NCI-H1092 treated with DMSO at 0.1 percent for 48 hours (cell line): ENCODE data around the gene PIK3CG.
"Not testable (repeated sequence)": the region's sequence is repeated elsewhere in the genome, so short reads cannot be mapped to it uniquely, and the experiment has no call there.

ENCODE experiments used
- DNase-seq: peaks from one replicate; lab custom pipeline; 2025; lab: John Stamatoyannopoulos, UW

PIK3CG gene

DNA sequence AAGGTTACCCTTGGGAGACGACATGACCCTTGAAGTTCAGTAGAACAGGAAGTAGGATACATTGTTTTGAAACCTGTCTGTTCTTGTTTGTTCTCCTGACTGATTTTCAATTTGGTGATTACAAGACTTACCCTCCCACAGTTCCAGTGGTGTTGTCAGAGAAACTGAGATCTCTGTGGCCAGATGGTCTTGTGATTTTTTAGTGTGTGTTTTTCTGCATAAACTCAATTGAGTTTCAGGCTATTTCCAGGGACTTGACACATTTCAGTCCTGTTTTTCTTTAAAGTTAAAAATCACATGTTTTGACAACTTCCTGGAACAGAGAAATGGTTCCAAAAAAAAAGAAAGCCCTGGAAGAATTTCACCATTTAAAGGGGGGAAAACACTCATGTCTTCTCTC lies 22.3 kb downstream of the PIK3CG start:
- no peak for DNase-seq

DNA sequence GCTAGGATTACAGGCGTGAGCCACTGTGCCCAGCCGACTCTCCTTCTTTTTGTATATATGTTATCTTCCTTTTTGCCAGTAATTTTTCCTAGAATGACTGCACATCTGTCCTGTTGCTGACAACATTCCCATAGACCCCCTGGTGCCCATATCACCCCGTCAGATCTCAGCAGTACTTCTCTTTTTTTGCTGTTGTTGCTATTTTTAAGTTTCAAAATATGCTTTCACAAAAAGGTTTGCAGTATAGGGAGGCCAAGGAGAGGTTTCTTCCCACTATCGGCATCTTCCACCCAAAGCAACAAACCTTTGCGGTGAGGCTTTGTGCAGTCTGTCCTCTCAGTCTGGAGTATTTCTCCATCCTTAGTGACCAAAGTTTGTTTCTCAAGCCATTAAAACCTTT lies 23.1 kb downstream of the PIK3CG start:
- DNase-seq = no peak

DNA sequence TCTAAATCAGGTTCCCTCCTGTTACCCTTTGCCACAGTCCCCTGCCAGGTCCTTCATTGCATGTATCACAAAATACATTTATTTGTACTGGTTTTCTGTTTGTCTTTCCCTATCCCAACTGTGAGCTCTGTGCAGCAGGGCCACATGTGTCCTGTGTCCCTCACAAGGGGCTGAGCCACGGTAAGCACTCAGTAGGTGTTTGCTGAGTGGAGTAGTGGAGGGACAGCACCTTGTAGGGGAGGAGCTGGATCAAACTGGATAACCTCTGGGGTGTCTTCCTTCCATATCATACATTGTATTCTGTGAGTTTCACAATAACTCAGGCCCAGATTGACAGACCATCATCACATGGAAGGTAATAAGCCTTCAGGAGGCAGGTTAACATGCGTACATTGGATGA lies 25.9 kb downstream of the PIK3CG start:
- no peak for DNase-seq

DNA sequence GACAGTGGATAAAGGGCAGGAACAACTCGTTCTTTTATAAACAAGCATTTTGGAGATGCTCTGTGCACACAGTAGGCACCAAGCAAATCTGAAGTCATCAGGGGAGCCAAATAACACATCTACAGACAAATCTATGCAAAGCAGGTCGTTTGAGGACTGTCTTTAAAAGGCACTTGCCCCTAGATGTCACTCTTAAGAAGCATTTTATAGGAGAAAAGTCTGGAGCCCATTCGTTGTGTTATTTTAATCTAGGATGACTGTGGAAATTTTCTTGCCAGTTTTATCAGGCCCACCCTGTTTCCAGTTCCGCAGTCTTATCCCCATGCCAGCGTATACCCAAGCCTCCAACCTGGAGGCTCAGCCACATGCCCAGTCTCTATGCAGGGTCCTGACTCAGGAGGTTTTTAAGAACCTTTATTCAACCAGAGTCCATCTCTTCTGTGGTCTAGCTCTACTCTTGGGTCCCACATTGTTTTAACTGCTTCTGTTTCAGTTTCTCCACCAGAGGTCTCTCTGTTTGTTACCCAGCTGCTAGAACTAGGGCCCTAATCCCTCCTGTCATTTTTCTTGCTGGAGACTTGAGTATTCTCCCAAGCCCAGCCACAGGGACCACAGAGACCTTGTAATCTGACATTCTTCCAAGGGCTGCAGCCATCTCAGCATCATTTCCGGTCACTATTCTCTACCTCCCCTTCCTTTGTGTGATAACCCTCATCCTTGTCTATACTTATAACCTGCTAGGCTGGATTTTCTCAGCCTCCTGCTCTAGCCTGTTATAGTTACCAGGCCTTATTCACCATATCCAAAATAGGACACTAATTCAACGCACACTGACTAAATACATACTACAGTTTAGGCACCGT lies 26.7 kb downstream of the PIK3CG start:
- DNase-seq = peak; percentile 60

DNA sequence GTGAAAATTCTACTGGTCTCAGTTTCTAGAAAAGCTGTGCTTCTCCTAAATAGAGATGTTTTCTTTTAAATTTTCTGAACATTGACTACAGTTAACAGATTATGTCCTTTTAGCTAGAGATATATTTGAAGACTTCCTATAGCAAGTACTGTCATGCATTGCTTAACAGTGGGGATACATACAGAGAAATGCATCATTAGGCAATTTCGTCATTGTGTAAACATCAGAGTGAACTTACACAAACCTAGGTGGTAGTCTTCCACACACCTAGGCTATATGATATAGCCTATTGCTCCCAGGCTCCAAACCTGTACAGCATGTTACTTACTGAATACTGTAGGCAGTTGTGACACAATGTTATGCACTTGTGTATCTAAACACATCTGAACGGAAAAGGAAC lies 28.5 kb downstream of the PIK3CG start:
- DNase-seq = no peak

DNA sequence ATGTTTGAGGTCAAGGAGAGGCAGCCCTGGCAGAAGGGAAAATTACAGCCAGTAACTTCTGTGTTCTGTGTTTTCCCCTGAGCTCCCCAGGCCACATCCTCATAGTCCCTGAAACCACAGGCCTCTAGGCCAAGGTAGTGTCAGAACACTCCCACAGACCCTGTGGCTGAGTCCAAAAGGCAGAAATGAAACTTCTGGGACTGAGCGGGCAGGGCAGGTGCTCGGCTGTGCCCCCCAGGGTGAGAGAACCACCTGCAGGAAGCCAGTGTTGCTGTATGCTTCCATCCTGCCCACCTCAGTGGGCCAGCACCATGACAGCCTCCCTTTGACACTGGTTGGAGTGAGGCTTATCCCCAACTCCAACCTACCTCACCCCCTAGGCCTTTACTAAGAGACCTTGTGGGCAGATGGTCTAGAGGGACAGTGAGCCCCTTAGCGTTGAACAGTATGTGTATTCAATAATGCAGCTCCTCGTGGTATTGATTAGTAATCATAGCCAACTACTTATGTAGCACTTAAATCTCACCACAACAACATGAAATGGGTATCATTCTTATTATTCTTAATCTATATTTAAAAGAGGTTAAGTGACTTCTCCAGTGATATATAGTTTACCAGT lies 30.3 kb downstream of the PIK3CG start:
- DNase-seq = no peak

DNA sequence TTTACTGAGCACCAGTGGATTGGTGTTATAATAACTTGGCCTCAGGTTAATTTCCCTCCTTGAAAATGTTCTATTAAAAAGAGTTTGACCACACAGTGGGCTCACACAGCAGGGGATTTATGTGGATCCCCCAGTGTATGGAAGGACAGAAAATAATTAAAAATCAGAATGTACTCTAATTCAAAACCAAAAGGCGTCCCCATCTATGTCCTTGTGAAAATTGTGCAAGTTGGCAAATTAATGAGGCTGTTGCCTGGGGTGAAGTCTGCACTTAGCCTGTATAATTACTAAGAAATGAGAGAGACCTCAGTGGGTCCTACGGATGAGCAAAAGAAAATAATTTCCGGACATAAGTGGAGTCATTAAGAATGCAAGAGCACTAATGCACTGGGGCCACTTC lies 31.1 kb downstream of the PIK3CG start:
- no peak for DNase-seq

DNA sequence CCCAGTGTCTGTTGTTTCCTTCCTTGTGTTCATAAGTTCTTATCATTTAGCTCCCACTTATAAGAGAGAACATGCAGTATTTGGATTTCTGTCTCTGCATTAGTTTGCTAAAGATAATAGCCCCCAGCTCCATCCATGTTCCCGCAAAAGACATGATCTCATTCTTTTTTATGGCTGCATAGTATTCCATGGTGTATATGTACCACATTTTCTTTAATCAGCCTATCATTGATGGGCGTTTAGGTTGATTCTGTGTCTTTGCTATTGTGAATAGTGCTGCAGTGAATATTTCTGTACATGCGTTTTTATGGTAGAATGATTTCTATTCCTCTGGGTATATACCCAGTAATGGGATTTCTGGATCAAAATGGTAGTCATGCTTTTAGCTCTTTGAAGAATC lies 32.5 kb downstream of the PIK3CG start:
- DNase-seq = not testable (repeated sequence)

DNA sequence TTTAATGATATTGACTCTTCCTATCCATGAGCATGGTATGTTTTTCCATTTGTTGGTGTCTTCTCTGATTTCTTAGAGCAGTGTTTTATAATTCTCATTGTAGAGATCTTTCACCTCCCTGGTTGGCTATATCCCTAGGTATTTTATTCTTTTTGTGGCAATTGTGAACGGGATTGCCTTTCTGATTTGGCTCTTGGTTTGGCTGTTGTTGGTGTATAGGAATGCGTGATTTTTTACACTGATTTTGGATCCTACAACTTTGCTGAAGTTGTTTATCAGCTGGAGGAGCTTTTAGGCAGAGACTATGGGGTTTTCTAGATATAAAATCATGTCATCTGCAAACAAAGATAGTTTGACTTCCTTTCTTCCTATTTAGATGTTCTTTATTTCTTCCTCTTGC lies 33.9 kb downstream of the PIK3CG start:
- not testable (repeated sequence) for DNase-seq

DNA sequence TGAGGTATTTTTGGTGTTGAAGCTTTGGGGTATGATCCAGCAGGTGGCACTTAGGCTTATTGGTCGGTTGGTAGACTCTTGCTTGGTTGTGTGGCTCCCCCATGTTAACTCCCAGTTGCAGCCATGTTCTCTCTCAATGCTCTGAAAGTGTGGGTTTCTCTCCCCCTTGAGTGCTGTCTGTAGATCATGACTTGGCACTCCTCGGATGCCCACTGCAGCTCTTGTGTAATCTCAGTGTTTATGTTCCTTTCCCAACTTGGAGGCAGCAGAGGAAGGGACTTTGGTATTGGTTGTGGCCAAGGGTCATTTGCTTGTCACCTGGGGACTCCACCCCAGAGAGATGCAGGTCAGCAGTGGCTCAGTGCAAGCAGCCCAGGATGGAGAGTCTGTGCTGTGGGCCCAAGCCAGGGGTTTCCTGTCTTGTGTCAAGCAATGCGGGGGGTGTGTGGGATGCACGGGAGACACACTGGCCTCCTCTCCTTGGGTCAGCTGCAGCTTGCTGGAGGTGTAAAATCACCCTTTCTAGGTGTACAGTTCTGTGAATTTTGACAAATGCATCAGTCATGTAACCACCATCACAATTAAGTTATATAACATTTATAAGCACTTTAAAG lies 36.9 kb downstream of the PIK3CG start:
- no peak for DNase-seq

DNA sequence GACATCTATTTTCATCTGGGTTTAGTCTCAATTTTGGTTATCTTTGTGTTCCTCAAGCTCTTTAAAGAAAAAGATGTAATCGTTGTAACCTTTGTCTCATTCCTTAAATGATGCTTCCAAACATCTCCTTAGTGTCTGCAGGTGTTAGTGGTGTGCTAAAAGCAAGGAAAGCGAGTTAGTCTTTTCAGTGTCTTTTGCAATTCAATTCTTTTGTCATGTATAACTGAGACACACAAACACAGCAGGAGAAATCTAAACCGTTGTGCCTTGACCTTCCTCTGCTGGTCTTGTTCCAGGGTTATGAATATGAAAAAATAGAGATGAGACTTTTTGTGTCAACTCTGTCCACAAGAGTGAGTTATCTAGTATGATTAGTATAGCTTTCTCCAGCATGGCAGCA lies 40.7 kb downstream of the PIK3CG start:
- DNase-seq = no peak

DNA sequence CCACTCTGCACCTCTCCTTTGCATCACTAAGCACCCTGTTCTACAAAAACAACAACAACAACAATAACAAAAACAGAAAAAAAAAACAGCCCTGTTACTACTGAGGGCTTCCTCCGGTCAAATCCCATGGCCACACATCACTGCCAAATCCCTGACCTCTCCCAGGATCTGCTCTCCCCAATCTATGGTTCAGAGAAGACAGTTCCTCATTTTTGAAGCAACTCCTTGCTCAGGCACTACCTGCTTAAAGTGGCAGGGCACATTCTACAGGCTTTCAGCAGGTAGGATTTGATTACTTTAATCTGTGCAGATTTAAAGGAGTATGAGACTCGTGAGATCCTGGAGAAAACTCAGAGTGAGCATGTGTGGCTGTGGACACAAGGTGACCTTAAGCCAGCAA lies 46.9 kb downstream of the PIK3CG start:
- no peak for DNase-seq

DNA sequence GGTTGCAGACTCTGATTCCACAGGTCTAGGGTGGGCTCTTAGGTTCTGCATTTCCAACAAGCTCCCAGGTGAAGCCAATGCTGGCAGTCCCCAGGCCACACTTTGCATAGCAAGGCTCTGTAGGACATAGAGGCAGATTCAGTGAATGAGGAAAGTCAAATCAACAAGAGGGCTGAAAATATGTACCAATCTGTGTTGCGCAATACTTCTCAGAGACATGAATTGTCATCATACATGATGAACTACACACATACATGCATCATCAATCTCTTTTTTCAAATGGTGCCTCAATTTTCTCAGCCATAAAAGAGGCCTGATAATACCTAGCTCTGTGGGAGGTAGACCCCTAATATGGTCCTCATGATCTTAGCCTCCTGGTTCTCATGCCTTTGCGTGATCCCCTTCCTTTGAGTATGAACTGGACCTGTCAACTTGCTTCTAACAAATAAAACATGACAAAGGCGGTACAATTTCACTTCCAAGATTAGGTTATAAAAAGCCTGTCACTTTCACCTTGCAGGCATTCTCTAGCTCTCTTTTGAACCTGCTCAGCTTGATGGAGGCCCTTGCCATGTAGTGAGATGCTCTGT lies 49.0 kb downstream of the PIK3CG start:
- no peak for DNase-seq

DNA sequence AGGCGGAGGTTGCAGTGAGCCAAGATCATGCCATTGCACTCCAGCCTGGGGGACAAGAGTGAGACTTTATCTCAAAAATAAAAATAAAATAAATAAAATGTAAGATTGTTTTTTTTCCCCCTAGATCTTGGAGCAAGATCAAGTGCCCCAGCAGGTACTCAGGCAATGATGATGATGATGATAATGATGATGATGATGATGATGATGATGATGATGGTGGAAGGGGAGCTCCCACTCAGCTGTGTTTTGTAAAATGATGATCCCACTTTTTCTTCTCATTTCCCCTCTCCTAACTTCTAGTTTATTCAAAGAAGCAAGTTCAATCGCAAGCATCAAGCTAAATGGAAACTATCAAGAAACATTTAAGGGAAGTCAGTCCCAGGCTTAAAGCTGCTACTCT lies 50.3 kb downstream of the PIK3CG start:
- DNase-seq = no peak

DNA sequence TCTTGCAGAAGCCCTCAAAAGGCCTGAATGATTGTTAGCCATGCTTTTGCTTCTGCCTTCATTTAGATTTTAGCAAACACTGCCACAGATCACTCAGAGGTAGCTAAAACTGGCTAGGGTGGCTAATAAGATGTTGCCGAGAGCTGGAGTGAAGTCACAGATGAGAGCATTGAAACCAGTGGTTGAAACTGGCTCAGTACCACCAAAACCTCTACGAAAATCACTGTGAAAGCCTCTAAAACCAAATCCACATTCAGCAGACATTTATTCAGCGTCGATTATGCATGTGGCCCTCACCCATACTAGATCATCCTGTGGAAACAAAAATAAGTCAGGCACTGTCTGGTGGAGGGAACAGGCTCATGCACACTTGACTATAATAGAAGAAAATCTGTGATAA lies 50.8 kb downstream of the PIK3CG start:
- no peak for DNase-seq

DNA sequence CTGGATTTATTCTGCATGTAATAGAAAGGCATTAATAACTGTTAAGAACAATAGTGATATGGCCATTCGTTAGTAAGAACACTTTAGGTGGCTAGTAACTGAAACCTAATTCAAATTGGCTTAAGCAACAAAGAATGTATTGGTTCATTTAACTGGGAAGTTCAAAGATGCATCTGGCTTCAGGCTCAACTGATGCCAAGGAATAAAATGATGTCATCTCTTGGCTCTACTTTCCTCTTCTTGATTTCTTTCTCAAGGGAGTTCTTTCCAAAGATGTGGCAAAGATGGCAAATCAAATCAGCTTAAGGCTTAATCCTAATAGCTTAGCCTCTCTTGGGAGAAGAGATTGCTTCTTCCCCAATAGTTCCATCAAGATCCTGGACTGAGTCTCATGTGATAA lies 51.6 kb downstream of the PIK3CG start:
- no peak for DNase-seq

DNA sequence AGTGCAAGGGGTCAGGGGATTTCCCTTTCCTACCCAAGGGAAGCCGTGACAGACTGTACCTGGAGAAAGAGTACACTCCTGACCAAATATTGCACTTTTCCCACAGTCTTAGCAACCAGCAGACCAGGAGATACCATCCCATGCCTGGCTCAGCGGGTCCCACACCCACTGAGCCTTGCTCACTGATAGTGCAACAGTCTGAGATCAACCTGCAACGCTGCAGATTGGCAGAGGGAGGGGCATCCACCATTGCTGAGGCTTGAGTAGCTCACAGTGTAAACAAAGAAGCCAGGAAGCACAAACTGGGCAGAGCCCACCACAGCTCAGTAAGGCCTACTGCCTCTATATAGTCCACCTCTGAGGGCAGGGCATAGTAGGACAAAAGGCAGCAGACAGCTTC lies 53.9 kb downstream of the PIK3CG start:
- no peak for DNase-seq

DNA sequence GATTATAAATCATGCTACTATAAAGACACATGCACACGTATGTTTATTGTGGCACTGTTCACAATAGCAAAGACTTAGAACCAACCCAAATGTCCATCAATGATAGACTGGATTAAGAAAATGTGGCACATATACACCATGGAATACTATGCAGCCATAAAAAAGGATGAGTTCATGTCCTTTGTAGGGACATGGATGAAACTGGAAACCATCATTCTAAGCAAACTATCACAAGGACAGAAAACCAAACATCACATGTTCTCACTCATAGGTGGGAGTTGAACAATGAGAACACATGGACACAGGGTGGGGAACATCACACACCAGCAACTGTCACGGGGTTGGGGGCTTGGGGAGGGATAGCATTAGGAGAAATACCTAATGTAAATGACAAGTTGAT lies 59.4 kb downstream of the PIK3CG start:
- DNase-seq = not testable (repeated sequence)

DNA sequence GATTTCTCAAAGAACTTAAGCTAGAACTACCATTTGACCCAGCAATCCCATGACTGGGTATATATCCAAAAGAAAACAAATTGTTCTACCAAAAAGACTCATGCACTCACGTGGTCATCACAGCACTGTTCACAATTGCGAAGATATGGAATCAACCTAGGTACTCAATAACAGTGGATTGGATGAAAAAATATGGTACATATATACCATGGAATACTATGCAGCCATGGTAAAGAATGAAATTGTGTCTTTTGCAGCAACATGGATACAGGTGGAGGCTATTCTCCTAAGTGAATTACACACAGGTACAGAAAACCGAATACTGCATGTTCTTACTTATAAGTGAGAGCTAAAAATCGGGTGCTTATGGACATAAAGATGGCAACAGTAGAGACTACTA lies 61.8 kb downstream of the PIK3CG start:
- DNase-seq = no peak

DNA sequence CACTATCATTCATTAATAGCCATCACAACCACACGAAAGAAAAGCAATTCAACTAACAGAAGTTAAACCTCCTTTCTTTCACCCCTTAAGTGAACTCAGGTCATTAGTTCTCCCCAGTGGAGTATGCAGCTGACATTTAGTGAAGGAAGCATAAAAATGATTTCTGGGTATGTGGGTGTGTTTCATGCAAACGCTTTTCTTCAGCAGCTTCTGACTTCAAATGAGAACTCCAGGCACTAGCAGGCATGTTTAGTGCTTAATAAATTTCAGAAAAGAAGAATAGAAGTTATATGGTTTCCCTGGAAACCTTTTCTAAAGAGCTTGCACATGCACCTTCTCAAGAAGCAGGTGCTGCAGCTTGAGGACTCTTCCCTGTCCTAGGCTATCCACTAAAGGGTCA lies 62.5 kb downstream of the PIK3CG start:
- DNase-seq = no peak

DNA sequence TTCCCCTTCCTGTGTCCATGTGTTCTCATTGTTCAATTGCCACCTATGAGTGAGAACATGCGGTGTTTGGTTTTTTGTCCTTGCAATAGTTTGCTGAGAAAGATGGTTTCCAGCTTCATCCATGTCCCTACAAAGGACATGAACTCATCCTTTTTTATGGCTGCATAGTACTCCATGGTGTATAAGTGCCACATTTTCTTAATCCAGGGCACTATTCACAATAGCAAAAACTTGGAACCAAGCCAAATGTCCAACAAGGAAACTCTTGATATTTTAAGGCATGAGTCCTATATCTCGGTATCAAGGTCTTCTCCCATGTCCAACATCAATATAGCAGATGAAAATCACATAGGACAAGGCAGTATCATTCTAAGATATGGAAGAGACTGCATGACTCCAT lies 64.5 kb downstream of the PIK3CG start:
- not testable (repeated sequence) for DNase-seq

DNA sequence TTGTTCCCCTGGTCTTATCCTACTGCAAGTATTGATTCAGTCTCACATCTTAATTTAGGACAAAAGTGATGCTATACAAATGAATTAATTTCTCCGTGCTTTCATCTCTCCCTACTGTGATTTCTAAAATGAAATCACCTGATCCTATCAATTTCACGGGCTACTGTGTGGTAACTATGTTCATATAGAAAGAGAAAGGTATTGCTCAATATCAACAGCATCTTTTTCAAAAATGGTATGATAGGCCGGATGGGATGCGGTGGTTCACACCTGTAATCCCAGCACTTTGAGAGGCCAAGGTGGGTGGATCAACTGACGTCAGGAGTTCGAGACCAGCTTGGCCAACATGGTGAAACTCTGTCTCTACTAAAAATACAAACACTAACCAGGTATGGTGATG lies 71.2 kb downstream of the PIK3CG start:
- DNase-seq = no peak

DNA sequence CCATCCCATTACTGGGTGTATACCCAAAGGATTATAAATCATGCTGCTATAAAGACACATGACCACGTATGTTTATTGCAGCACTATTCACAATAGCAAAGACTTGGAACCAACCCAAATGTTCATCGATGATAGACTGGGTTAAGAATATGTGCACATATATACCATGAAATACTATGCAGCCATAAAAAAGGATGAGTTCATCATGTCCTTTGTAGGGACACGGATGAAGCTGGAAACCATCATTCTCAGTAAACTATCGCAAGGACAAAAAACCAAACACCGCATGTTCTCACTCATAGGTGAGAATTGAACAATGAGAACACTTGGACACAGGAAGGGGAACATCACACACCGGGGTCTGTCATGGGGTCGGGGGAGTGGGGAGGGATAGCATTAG lies 73.0 kb downstream of the PIK3CG start:
- not testable (repeated sequence) for DNase-seq
